NCI-H69 (cell line): ENCODE data around the gene CYP21A2.

Experiments used
- DNase-seq: peaks from one replicate; lab custom pipeline; 2025; lab: John Stamatoyannopoulos, UW

CYP21A2 gene

GRCh38 chr6:32083812-32084768 is 45.9 kb downstream of the CYP21A2 start:
- DNase-seq, result no peak

GRCh38 chr6:32084780-32085179 is 46.6 kb downstream of the CYP21A2 start:
- no peak for DNase-seq

GRCh38 chr6:32085759-32086459 is 47.7 kb downstream of the CYP21A2 start:
- no peak for DNase-seq

GRCh38 chr6:32086661-32087573 is 48.7 kb downstream of the CYP21A2 start:
- DNase-seq, result no peak

GRCh38 chr6:32087574-32088486 is 49.6 kb downstream of the CYP21A2 start:
- peak; percentile 79 for DNase-seq

- DNase-seq, result no peak
These were observed 50.4 kb downstream of the CYP21A2 start for GRCh38 chr6:32088487-32089049.

- no peak for DNase-seq
These were observed 51.0 kb downstream of the CYP21A2 start for GRCh38 chr6:32089082-32089828.
